ENCODE data around the gene SYNE1.

Gene SYNE1

DNA sequence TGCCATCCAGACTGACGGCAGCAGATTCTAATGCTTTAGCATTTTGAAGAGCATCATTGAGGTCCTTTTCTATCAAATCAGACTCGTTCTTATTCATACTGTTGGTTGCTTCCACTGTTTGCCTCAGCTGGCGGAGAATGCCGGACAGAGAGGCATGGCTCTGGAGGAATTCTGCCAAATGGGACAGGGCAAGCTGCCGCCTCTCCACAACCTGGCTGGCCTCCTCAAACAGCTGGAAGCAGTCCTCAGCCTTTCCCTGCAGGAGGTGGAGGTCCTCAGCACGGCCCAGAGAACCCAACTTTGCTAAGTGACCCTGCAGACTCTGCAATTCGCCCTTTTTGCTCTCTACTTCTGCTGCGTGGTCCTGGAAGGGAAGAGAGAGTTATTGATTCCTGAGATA is 220.5 kb downstream of the SYNE1 start:
- no peak for DNase-seq

DNA sequence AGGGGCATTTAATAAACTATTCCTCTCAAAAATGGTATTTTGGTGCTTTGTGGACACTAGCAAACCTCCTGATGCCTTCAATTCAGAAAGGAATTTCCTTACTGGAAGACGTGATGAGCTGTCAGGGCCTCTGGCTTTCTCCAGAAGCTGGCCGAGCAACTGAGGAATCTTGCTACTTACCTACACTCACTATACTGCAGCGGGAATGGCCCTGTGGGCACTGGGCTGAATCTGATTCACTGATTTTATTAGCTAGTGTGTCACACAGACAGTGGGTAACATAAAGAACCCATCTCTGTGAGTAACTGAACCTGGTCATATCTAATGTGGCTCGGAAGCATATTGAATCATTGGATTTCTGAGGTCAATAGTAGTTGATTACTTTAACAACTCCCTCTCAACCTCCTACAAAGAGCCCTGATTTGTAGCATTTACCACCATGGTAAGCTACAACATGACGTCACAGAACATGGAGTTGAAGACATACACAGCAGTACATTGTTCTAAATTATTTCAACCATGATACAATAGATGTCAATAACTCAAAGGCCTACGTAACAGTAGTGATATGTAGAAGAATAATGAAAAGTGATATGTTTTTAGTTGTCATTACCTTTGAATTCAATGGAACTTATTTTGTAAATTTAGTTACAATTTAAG is 232.1 kb downstream of the SYNE1 start:
- no peak for DNase-seq

DNA sequence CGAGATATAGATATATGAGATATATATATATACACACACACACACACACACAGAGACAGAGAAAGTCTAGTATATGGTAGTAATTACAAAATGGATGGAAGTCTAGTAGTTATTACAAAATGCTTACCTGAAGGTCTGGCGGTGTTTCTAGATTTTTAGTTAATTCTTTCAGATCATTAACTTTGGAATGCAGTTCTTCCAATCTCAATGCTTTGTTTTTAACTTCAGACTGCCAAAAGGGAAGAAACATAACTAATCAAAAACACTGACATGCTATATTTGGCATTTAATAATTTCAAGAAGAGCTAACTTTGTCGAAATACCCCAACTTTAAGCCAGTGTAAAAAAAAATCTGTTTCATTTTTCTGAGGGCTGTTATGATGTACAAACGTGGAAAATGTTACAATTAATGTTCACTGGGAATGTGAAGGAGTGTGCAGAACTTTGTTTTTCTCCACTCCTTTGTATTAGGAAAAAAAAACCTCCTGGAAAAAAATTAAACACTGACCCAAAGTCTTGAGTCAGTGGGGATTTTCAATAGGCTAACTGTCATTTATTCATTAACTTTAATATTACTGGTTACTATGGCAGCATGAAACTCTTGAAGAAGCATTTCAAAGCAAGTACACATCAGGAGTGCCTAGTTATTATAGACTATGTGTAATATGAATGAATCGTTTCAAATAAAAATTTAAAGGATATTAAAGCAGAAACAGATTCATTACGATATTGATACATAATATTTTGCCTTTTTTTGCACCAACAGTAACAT is 232.9 kb downstream of the SYNE1 start:
- no peak for DNase-seq

DNA sequence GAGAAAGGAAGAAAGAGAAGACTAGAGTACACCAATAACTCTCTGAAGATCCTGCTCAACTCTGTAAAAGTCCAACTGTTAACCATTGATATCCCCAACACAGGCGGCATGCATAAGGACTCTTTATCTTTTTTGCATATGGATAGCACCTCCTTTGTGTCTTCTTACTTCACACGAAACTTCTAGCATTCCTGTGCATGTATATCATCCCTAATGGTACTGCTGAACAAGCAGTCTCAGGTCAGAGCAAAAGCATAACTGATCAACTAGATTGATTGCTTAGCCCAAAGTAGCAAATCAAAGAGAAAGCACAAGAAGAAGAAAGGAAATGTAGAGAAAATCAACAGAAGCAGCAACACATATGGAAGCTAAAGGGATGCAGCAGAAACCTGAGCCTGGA is 234.4 kb downstream of the SYNE1 start:
- no peak for DNase-seq

DNA sequence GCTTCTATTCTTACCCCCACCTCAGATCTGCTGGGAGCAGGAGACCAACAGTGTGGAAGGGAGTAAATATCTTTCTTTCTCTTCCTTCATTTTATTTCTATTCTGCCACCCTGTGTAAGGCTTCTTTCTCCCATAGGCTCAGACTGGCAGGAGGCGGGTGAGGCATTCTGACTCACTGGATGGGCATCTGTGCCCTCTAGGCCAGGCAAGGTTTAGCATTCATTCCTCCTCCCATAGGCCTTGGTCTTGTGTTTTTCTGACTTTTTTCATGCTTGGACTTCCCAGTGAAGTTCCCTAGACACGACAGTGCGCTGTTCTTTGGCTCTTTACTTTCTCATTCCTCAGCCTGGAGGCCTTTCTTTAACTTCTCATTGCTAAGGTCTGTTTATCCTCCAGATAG is 235.2 kb downstream of the SYNE1 start:
- DNase-seq, result no peak

DNA sequence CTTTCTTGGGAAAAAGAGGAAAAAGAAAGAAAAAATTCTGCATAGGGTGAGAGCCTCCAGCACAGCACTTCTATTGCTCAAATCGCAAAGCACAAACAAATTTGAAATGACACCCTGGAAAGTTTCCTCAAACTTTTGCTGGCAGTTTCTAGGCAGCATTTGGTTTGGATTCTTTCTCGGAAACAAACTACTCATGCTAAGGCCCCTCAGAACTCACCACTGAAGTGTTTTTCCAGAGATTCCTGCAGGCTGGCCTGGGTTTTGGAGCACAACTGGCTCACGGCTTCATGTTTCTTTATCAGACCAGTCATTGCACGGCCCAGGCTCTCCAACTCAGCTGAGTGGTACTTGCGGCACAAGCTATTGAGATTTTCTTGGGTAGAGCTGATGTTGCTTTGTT is 237.8 kb downstream of the SYNE1 start:
- no peak for DNase-seq

DNA sequence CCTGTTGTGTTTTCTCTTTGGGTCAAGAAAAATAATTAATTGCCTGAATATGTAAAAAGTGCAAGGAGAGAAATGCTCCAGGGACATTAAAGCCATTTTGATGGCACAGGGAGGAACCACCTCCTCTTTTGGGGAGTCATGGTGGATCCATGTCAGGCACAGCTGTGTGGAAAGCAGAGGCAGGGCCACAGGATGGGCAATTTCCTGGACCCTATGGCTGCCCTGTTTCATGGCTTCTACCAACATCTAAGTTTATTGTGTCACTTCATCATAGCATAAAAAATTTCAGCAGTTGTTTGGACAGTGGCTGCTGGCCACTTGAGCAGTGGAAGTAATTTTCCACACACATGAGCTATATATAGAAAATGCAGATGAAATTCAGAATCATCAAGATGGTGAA is 238.2 kb downstream of the SYNE1 start:
- DNase-seq, result no peak

DNA sequence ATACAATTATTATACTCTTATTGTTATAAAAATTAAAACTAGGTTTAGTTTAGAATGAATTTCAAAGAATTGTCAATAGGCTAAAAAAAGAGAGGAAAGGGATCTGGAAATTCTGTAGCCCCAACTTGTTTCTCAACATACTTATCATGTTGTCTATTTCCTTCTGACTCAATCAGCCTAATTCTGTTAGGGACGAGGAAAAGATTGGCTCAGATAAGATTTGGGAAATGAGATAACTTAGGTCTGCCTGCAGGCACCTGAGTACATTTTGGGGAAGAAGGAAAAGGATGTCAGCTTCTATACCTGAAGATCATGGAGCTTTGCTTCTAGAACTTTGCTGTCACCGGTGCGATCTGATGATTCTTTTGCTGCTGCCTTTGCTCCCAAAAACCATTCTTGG is 238.8 kb downstream of the SYNE1 start:
- no peak for DNase-seq

DNA sequence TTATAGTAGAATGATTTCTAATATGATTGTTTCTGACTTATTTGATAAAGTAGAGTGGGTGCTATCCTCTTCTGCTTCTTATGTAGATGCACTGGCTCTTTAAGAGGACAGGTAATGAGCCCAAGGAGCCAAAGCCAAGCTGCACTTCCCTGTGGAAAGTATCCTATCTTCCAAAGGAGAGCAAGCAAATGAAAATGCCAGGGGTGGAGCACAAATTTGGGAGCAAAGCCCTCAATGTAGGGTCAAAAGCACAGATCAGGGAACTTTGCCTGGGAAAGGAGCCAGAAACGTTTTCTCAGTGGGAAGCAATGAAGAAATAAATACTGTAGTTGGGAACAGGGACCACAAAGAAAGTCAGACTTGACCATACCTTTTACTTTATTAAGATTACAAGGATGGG is 242.9 kb downstream of the SYNE1 start:
- no peak for DNase-seq

DNA sequence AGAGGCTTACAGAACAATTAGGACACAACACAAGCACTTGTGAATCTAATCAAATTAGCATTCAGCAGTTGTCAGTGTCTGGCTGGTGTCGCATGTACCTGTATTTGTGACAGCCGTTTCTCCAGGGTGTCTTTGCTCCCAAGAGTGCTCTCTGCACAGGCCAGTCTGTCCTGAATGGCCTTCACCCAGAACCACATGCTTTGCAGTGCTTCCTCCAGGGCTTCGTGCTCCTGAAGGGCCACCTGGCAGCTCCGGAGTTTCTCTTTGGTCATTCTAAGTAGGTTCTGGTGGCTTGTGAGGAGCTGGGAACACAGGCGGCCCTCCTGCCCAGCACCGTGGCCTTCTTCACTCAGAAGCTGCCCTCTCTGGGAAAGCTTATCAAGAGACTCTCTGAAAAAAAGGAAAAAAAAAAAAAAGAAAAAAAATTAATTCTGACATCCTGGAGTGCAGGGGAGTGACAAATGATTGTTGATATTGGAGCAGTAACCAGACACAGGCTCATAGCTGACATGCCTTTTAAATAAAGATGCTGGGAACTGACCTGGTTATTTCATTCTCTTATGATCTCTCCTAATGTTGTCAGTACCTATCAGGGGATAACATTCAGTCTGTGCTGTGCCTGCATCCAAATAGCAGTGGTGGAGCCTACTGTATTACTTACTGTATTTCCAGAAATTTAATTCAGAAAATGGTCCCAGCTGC is 245.8 kb downstream of the SYNE1 start:
- DNase-seq, result no peak

DNA sequence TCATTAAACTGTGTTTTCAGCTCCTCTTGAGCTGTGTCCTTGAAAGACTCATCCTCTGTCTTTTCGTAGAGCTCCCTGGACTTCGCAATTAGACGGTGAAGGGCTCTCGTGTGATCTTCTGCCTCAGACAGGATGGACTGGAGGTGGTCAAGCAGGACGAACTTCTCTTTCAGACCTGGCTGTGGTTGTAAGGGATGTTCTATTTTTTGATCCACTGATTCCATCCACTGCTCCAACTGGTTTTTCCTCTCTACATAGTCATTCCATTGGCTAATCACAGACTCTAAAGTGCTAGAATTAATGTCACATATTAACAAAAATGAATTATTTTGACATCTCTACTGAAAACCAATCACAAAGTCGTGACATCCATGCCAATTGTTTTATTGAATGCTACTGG is 250.1 kb downstream of the SYNE1 start:
- DNase-seq, result no peak

DNA sequence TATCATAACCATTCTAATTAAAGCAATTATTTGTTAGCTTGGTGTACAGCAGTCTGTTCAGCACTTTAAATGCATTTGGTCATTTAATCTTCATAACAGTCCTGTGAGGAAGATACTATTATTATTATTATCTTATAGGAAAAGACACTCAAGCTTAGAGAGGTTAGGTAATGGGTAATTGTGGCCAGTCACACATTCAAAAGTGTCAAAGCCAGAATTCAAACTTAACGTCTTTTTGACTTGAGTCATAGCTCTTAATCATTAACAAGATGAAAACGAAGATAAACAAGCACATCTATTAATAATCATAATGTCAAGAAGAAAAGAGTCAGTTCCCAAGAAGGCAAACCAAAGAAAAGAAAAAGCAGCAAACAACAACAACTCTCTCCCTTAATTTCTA is 251.0 kb downstream of the SYNE1 start:
- DNase-seq, result no peak

DNA sequence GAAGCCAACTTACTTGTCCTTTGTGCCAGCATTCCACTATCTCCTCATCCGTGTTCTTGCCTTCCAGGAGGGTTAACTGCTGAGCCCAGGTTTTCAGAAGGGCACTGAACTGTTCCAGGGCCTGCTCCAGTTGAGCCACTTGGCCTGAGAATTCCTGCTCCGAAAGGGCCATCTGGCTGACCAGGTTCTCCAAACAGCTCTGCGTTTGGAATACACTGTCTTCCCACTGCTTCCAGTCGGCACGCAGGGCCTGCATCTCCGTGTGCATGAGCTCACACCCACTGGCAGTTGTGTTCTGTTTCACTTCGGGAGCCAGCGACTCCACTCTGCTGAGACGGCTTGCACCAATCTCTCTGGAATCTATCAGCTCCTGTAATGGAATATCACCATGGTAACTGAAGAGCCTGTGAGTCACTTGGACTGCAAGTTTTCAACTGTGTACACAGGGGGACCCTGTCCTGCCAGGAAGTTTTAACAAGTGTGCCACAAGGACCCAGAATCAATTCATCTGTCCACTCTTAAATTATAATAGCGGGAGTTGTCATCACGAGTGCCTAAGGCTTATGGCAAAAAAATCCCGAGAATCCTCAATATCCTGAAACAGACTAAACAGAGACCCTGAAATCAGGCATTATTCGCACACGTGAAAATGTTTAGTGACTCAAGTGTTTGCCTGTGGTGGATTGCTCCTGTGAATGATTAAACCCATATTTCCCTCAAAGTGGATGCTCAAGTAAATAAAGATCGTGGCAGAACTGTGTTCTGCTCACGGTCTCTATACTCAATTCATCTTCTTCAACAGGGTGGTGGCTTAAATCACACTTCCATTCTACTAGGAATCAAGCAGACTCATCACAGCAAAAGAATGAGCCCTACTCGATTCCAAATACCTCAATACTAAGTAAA is 255.9 kb downstream of the SYNE1 start:
- no peak for DNase-seq

DNA sequence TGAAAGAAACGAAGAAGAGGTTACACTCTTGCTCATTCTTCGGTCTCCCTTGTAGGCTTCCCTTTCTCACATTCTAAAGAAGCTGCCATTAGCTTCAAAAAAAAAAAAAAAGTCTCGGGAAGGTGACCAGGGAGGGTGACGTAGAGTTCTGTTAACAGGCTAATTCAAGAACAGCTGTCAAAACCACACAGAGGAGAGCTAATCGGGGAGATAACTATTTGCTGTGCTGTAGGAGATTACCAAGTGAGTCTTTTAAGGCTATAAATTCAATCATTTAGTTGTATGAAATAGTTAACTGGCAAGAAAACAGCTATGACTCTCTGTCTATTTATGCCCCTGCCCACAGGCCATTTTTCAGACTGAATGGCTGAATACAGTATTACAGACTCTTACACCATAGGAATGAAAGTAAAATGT is 256.8 kb downstream of the SYNE1 start:
- no peak for DNase-seq

DNA sequence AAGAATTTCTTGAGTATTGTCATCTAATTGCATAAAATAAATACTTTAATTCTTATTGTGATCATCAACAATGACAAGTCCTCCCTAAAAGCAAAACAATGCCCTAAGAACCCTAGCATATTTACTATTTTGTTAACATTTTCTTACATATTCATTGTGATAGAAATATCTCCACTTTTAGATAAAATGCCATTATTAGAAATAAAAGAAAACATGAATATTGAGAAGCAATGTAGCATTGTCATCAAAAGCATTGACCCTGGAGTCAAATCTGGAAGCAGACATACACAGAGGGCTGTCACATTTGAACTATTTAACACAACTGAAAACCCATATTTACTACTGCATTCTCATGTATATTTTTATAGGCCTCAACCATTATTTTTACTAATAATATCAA is 257.7 kb downstream of the SYNE1 start:
- DNase-seq, result no peak

DNA sequence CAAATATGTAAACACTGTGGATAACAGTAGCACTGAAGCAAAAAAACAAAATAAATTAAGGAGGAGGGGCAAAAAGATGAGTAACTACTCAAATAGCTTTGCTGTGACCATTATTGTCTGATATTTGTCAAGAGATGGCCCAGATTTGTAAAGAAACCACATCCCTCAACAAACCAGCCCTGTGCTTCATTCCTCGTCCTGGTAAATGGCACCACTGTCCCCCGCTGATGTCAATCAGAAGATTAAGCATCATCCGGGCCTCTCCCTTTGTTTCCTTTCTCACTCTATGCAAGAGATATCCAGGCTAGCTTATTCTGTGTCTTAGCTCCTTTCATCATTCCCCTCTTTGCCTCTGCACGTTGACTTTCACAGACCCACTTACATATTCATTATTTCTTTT is 259.0 kb downstream of the SYNE1 start:
- DNase-seq, result no peak

DNA sequence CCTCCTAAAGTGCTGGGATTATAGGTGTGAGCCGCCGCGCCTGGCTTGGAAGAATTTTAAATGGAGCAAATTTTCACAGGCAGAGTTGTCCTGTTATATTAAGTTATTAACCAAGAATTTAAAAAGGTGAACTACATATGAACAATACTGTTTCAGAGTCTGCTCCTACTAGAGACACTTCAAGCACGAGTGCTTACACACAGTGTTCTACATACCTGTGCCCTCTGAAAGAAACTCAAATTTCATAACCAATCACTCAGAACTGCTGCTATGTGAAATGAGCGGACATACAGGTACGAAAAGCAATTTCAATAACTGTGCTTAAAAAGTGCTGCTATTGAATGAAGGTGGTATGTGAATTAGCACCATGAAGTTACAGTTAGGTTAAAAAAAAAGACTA is 262.0 kb downstream of the SYNE1 start:
- no peak for DNase-seq

DNA sequence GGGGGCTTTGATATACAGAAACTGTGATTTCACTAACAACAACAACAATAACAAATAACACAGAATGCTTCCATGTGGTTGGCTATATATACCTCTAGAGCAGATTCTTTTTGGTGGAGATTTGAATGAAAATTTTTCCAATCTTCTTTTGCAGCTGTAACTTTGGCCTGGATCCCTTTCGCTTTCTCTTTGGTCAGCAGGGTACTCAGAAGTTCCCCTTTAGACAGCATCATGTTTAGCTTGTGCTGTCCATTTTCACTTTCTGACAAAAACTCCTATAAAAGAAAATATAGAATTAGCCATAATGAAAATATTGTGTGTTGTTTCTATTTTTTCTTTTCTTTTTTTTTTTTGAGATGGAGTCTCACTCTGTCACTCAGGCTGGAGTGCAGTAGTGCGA is 264.2 kb downstream of the SYNE1 start:
- no peak for DNase-seq

DNA sequence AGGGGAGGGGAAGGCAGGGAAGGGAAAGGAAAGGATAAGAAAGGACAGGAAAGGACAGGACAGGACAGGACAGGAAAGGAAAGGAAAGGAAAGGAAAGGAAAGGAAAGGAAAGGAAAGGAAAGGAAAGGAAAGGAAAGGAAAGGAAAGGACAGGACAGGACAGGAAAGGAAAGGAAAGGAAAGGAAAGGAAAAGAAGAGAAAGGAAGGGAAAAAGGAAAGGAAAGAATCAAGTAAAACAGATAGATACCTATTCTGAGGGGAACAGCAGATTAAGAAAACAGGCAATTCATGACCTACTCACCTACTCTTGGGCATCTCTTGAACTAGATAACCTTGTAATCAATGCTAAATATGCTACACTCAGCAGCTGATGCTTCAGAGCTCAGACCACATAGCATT is 265.4 kb downstream of the SYNE1 start:
- no peak for DNase-seq

DNA sequence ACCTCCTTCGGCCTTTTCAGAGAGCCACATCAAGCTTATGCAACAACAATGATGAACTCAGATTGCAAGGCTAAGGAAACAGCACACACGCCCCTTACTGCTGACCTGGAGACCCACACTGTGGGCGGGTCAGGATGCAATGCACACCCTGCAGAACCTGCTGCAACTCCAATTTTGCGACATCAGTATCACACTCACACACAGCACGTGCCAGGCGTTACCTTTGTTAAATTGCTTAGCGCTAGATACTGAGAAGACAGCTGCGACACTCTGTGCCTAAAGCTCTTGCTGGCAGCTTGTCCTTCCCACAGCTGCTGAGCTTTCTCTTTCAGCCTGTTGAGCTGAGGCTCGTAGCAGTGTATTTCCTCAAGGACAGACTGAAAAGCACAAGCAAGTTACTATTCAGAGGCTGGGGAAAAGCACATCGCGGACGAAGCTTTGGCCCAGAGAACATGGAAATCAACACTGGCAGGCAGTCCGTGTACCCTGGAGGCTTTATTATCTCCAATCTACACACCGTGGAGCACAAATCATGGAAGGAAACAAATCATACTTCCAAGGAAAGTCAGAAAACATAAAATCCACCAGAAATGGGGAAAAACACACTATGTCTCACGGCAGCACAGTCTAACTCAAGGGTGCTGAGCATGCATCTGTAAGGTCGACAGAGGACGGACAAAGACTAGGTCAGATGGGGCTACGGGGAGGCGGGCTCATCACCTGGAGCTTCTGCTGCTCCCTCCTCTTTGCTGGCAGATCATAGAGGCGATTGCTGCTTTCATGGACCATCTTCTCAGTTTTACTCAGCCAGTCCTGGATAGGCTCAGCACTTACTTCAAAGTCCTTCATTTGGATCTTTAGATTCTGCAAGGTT is 268.2 kb downstream of the SYNE1 start:
- no peak for DNase-seq

DNA sequence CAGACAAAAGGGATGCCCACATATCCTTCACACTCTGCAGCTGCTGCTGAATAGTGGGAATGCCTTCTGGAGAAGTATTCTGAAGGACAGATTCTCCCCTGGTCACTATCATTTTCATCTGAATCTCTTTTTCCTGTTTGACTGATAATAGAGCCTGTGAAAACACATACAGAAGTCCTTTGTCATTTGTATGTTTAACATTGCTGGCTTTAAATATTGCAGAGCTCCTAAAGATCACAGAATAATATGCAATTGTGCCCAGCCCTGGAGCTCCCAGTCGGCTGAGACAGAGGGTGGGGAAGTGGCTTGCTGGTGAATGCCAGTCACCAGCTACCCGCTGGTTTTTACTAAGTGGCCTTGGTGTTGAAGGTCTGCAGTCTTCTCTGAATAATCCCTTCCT is 272.3 kb downstream of the SYNE1 start:
- no peak for DNase-seq

DNA sequence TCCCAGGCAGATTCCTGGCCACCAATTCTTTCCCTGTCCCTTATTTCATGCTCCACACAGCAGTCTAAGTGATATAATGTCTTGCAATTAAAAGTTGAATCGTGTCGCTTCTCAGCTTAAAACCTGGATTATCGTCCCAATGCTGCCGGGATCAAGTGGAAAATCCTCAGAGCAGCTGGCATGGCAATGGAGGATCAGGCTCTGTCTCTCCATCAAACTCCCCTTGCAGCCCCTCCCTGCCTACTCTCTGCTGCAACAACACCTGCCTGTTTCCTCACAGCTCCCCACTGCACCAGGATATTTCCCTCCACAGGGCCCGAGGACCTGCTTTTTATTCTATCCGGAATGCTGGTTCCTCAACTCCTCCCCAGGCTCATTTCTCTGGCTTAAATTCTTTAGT is 277.1 kb downstream of the SYNE1 start:
- no peak for DNase-seq

All from NCI-H1436 treated with DMSO at 0.1 percent for 48 hours (cell line).